Epithelial cell of esophagus (primary cell): ENCODE data around the gene ATP8B4.
A peak's percentile ranks its signal among the peaks of the same experiment; 100 is the strongest.
"Not testable (repeated sequence)": the region's sequence is repeated elsewhere in the genome, so short reads cannot be mapped to it uniquely, and the experiment has no call there.

Experiments
- DNase-seq: peaks from one replicate; pipeline ENCODE4 v3.0.0; 2010; ENCODE audit warnings: low read depth
- H3K4me3 ChIP-seq: 2 replicates; pipeline ENCODE4 v1.5.1; 2011; ENCODE audit warnings: mild to moderate bottlenecking, low read length, control low read depth
- CTCF ChIP-seq: IDR thresholded peaks from 2 replicates; pipeline ENCODE4 v1.5.1; 2011; ENCODE audit warnings: low read depth, mild to moderate bottlenecking, low read length, control low read depth, inconsistent platforms; ENCODE audit not compliant: insufficient read depth; ENCODE audit errors: missing control alignments

ATP8B4 gene

DNA sequence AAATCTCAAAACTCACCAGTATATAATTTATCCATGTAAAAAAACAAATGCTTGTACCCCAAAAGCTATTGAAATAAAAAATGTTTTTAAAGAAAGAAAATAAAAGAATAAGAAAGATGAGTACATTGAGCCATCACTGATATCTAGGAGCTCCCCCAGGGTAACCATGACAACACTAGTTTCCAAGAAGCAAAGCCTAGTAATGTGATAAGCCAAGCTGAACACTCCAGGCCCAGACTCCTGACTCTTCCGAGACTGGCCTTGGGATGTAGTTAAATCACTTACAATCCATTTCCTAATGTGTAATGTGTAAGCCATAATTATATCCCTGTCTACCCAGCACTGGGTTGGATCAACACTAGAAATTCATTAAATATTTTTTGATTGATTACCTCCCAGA, 21.1 kb upstream of the ATP8B4 start:
- DNase-seq, result no peak
- TF ChIP-seq CTCF, result no peak
- no peak overlapping the region for H3K4me3 ChIP-seq

- H3K4me3 ChIP-seq, result no peak overlapping the region
- TF ChIP-seq CTCF, result peak; percentile 38
- DNase-seq, result peak; percentile 24
These were observed 19.4 kb upstream of the ATP8B4 start for GRCh38 chr15:50138391-50138790.

DNA sequence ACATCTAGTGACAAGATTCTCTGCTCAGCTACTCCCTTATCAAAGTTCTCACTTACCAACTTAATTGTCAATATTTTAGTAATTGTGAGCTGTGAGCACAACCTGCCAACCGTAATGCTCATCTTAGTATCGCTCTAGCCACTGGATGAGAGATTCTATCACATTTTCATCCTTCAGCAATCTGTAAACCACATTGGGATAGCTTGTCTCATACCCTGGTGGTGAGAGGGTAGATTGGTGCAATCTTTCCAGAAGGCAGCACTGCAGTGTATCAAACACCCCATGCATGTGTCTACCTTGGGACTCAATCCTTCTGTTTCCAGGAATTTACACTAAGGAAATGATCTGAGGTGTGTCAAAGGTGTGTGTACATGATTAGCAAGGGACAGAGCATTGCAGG, 18.9 kb upstream of the ATP8B4 start:
- TF ChIP-seq CTCF, result no peak
- DNase-seq, result no peak
- H3K4me3 ChIP-seq, result no peak overlapping the region

GRCh38 chr15:50137330-50137761, 18.3 kb upstream of the ATP8B4 start:
- no peak overlapping the region for H3K4me3 ChIP-seq
- DNase-seq, result peak; percentile 88

DNA sequence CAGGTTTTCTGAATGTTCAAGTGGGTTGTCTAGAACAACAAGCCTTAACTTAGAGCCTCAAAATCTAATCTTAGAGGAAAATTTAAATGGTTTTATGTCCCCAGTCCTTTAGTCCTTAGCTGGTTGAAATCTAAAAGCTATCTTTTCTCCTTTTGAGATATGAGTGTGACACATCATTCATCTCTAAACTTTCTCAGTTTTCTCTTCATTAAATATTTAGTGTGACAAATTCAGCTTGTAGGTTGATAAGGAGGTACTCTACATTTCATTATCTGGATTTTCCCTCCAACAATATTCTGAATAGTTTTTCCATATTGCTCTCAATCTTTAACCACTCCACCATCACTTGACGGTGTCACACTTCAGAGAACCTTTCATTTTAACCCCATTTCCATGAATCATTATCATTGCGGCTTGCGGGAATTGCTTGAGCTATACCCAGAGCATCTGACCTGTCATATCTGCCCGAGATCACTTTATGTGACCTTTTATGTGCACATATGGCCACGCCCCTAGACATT, 16.1 kb upstream of the ATP8B4 start:
- no peak for DNase-seq
- no peak overlapping the region for H3K4me3 ChIP-seq
- TF ChIP-seq CTCF, result no peak

More at GRCh38 chr15:50137330-50137761, 18.3 kb upstream of the ATP8B4 start:
- TF ChIP-seq CTCF, result no peak

- DNase-seq, result peak; percentile 59
- TF ChIP-seq CTCF, result no peak
- H3K4me3 ChIP-seq, result no peak overlapping the region
These were observed 15.5 kb upstream of the ATP8B4 start for GRCh38 chr15:50134524-50135024.

GRCh38 chr15:50132251-50132984, 13.4 kb upstream of the ATP8B4 start:
- H3K4me3 ChIP-seq, DNase-seq: not testable (repeated sequence)
